ENCODE results near the gene IGFBP4. TPM values are rescaled to one million over a fixed set of nuclear protein-coding genes. Genes with fewer than 3 reads are reported as not detected.
A peak's percentile ranks its signal among the peaks of the same experiment; 100 is the strongest.

The IGFBP4 gene
- total and polyA plus RNA-seq, 3 donors from 2014 or later: 67.9 to 317 (median 76.7) TPM

DNA sequence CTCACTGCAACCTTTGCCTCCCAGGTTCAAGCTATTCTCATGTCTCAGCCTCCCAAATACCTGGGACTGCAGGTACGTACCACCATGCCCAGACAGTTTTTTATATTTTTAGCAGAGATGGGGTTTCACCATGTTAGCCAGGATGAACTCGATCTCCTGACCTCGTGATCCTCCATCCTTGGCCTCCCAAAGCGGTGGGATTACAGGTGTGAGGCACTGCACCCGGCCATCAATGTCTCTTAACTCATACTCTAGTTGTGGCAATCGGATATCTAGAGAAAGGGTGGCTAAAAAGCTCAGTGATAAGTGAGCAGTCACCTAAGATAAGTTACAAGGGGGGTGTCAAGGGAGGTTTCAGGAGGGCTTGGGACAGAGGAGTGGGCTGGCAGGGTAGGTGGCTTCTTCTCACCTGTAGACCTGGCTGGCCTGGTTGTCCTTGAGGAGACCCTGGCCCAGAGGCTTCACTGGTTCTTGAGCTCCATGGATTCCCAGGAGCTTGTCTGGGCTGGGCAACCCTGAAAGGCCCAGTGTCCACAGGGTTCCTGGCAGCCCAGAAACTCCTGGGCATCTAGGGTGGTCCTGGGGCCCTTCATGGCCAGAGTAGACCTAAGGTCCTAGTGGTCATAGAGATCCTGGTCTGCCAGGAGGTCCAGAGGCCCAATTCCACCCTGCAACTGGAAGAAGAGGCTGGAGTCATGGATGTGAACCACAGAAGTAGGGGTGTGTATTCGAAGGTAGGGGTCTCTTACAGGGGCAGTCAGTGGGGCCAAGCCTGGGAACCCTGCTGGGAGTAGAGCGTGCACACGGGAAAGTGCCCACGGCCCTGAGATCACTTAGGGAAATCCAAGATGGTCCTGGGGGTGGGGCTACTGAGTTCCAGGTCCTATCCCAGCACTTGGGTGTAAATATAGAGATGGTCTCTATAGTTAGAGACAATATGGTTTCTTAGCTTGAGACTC, 12.7 kb upstream of the IGFBP4 start:
- WGBS, 2 donors: 89 to 96% methylated on average over 10 of the region's 10 CpGs
- Histone ChIP-seq H3K4me3 (no peak overlapping the region), H3K36me3 (ENCODE audit: low read depth, missing control alignments) (no peaks in the 10 kb centered on the region), H3K27me3 (no peaks in the 10 kb centered on the region), H3K27ac (no peak overlapping the region), H3K4me1 (no peaks in the 10 kb centered on the region), H3K9me3 (no peaks in the 10 kb centered on the region)
- no peak for DNase-seq
- intact Hi-C loops (cut with DNase I; ENCODE audit: low total_unique reads): no loop called here
- TF ChIP-seq, protein P1, sequence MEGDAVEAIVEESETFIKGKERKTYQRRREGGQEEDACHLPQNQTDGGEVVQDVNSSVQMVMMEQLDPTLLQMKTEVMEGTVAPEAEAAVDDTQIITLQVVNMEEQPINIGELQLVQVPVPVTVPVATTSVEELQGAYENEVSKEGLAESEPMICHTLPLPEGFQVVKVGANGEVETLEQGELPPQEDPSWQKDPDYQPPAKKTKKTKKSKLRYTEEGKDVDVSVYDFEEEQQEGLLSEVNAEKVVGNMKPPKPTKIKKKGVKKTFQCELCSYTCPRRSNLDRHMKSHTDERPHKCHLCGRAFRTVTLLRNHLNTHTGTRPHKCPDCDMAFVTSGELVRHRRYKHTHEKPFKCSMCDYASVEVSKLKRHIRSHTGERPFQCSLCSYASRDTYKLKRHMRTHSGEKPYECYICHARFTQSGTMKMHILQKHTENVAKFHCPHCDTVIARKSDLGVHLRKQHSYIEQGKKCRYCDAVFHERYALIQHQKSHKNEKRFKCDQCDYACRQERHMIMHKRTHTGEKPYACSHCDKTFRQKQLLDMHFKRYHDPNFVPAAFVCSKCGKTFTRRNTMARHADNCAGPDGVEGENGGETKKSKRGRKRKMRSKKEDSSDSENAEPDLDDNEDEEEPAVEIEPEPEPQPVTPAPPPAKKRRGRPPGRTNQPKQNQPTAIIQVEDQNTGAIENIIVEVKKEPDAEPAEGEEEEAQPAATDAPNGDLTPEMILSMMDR (IDR thresholded peaks at IDR 0.05): no peak
- TF ChIP-seq POLR2A (IDR thresholded peaks at IDR 0.05): no peak

GRCh38 chr17:40431231-40431602, 12.0 kb upstream of the IGFBP4 start:
- Histone ChIP-seq H3K4me1 (no peaks in the 10 kb centered on the region), H3K9me3 (no peaks in the 10 kb centered on the region), H3K36me3 (ENCODE audit: low read depth, missing control alignments) (no peaks in the 10 kb centered on the region), H3K4me3 (no peak overlapping the region), H3K27ac (no peak overlapping the region), H3K27me3 (no peaks in the 10 kb centered on the region)
- intact Hi-C loops (cut with DNase I; ENCODE audit: low total_unique reads): no loop called here
- DNase-seq: peak; percentile 7
- 96 to 97% methylated on average over 3 of the region's 3 CpGs for WGBS, 2 donors
- TF ChIP-seq, protein P1 (IDR thresholded peaks at IDR 0.05): no peak
- no peak for TF ChIP-seq POLR2A (IDR thresholded peaks at IDR 0.05)

DNA sequence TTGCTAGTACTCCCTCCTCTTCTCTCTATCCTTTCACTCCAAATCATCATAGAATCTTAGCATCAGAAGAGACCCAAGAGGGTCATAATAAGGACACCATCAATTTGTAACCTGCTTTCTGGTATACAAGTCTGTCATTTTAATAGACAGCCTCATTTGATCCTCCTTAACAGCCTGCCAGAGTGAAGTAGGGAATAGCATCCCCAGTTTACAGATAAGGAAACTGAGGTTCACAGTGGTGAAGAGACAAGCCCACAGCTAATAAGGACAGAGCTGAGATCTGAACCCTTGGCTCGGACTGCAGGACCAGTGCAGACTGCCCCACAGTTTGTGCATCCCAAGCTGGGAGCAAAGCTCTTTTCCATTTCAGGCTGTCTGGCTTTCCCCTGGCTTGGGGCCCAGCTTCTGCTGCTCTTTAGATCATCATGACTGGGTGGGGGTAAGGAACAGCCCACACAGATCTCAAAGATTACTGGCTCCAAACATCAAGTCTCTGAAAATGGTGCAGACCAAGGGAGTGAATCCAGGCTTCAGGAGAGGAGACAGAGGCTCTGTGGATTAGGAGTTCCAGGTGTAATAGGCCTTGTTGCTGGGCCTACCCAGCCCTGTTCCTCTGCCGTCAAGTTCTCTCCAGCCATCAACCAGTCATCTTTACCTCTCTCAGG, 10.3 kb upstream of the IGFBP4 start:
- Histone ChIP-seq H3K27ac (no peak overlapping the region), H3K4me1 (no peaks in the 10 kb centered on the region), H3K27me3 (no peaks in the 10 kb centered on the region), H3K4me3 (no peak overlapping the region), H3K36me3 (ENCODE audit: low read depth, missing control alignments) (no peaks in the 10 kb centered on the region), H3K9me3 (no peaks in the 10 kb centered on the region)
- WGBS, 2 donors: 27 to 70% methylated on average over 2 of the region's 2 CpGs
- DNase-seq: no peak
- no peak for TF ChIP-seq POLR2A (IDR thresholded peaks at IDR 0.05)
- TF ChIP-seq, protein P1 (IDR thresholded peaks at IDR 0.05): no peak
- intact Hi-C loops (cut with DNase I; ENCODE audit: low total_unique reads): no loop called here

GRCh38 chr17:40433551-40434415, 9.5 kb upstream of the IGFBP4 start:
- H3K27me3 ChIP-seq: no peaks in the 10 kb centered on the region
- no peaks in the 10 kb centered on the region for H3K4me1 ChIP-seq
- TF ChIP-seq, protein P1 (IDR thresholded peaks at IDR 0.05): peak in 2 of 3 experiments; percentile 12 to 46
- no peak for TF ChIP-seq POLR2A (IDR thresholded peaks at IDR 0.05)
- no peaks in the 10 kb centered on the region for H3K9me3 ChIP-seq
- no peak overlapping the region for H3K27ac ChIP-seq
- DNase-seq: no peak
- intact Hi-C loops (cut with DNase I; ENCODE audit: low total_unique reads): no loop called here
- H3K4me3 ChIP-seq: no peak overlapping the region
- H3K36me3 ChIP-seq (ENCODE audit: low read depth, missing control alignments): no peaks in the 10 kb centered on the region
- 88 to 92% methylated on average over 6 of the region's 6 CpGs for WGBS, 2 donors

Measured in testis (tissue), 3 donors.